Sigmoid colon (tissue), 7 donors: ENCODE results near the gene GALR3. TPM values are rescaled to one million over a fixed set of nuclear protein-coding genes. Genes with fewer than 3 reads are reported as not detected.
A peak's percentile ranks its signal among the peaks of the same experiment; 100 is the strongest.

ENCODE experiments used
- DNase-seq: peaks from one replicate; pipeline ENCODE4 v3.0.0-alpha.2; 2019
- H3K27ac ChIP-seq, 4 donors: fragments of 200-600 bp; sonication (generic); one replicate each; pipeline ENCODE4 v1.5.1; 2016 to 2019; ENCODE audit warnings: mild to moderate bottlenecking in 1 of 4
- H3K27me3 ChIP-seq, 3 donors: fragments of 200-600 bp; sonication (generic); one replicate each; pipeline ENCODE4 v1.5.1; 2019; ENCODE audit warnings: mild to moderate bottlenecking in 1 of 3
- H3K36me3 ChIP-seq, 4 donors: fragments of 200-600 bp; sonication (generic); one replicate each; pipeline ENCODE4 v1.5.1; 2016 to 2019
- H3K4me1 ChIP-seq, 4 donors: fragments of 200-600 bp; sonication (generic); one replicate each; pipeline ENCODE4 v1.5.1; 2017 to 2019
- H3K4me3 ChIP-seq, 4 donors: fragments of 200-600 bp; sonication (generic); one replicate each; pipeline ENCODE4 v1.5.1; 2017 to 2019; ENCODE audit warnings: mild to moderate bottlenecking in 2 of 4, moderate library complexity in 1 of 4
- H3K9me3 ChIP-seq, 4 donors: fragments of 200-600 bp in 3 of 4; sonication (generic) in 3 of 4; one replicate each; pipeline versions ENCODE4 v1.5.1 to v1.6.1; 2013 to 2019
- CTCF ChIP-seq, 4 experiments: fragments of 450-650 bp in 3 of 4; fragments of 200-600 bp in 1 of 4; IDR thresholded peaks; one replicate each; pipeline ENCODE4 v1.5.1; 2016 to 2019; ENCODE audit warnings: antibody characterized with exemption in 4 of 4, mild to moderate bottlenecking in 3 of 4, moderate library complexity in 2 of 4
- EP300 ChIP-seq, 4 donors: sonication (generic); formaldehyde crosslinking; IDR thresholded peaks; one replicate each; pipeline ENCODE4 v1.6.1; 2017; ENCODE audit warnings: antibody characterized with exemption in 4 of 4
- POLR2A ChIP-seq, 2 donors: fragments of 450-650 bp; IDR thresholded peaks; one replicate each; pipeline ENCODE4 v1.6.1; 2016; ENCODE audit warnings: antibody characterized with exemption in 2 of 2, mild to moderate bottlenecking in 2 of 2, moderate library complexity in 2 of 2
- POLR2AphosphoS5 ChIP-seq, 4 donors: sonication (generic); formaldehyde crosslinking; IDR thresholded peaks; one replicate each; pipeline ENCODE4 v1.6.1; 2017; ENCODE audit warnings: antibody characterized with exemption in 4 of 4
- WGBS, 2 donors: extraction: QIAGEN DNeasy Blood & Tissue Kit; methylation state at CpG; one replicate each; pipeline ENCODE4 v1.1.7; 2013; 5-methylcytosine and 5-hydroxymethylcytosine counted together
- intact Hi-C: fragments of 100-400 bp; cut with DNase I; formaldehyde crosslinking; loops from one replicate; pipeline ENCODE4 v1.15.1; 2023
- polyA plus RNA-seq, 3 donors: library from polyadenylated mRNA; stranded (reverse); fragments of 200-250 nt; gene quantifications; one replicate each; pipeline ENCODE4 v1.2.3, GENCODE V29; 2013
- small RNA-seq, 3 donors: library from RNA; depleted of rRNA; stranded (forward); fragments of <200 nt; gene quantifications; one replicate each; pipeline ENCODE3, GENCODE V24; 2016
- total RNA-seq, 4 donors: library from RNA; depleted of rRNA; stranded (reverse); fragments of >200 nt; gene quantifications; one replicate each; pipeline ENCODE4 v1.1.0, GENCODE V29; 2016
- donor health status: healthy with polysubstance abuse.
- donor health status: Bipolar disorder and iron deficiency.
- donor health status: healthy.

GALR3 gene
- total and polyA plus RNA-seq, 7 donors: not detected

- TF ChIP-seq EP300 (IDR thresholded peaks at IDR 0.05): no peak
- peak in 1 of 4 donors; percentile 22 for TF ChIP-seq POLR2AphosphoS5 (IDR thresholded peaks at IDR 0.05)
- peak overlapping the region in 3 of 4 donors; percentile 46 to 74 (median 65) for H3K27ac ChIP-seq
- 84 to 86% methylated on average over 7 of the region's 7 CpGs for WGBS, 2 donors
- no peak for DNase-seq
- H3K9me3 ChIP-seq: no peaks in the 10 kb centered on the region
- peaks cover 0 to 23% (median 10%) of the 10 kb centered on the region in 4 donors for H3K4me1 ChIP-seq
- intact Hi-C loops: loop anchor here (1.0 to 5.0 kb wide), 2 partner anchors 44 to 105 kb away; no protein-coding TSS in a partner anchor
- no peaks in the 10 kb centered on the region for H3K27me3 ChIP-seq
- peaks cover 31 to 98% (median 61%) of the 10 kb centered on the region in 4 donors for H3K36me3 ChIP-seq
- no peak overlapping the region for H3K4me3 ChIP-seq
Measured at GRCh38 chr22:37862570-37863325, 39.6 kb downstream of the GALR3 start.

- no peak for DNase-seq
- TF ChIP-seq CTCF (IDR thresholded peaks at IDR 0.05) (no peak), POLR2A (IDR thresholded peaks at IDR 0.05) (no peak), POLR2AphosphoS5 (IDR thresholded peaks at IDR 0.05) (no peak), EP300 (IDR thresholded peaks at IDR 0.05) (no peak)
- Histone ChIP-seq H3K27ac (no peak overlapping the region), H3K36me3 (peaks cover 39 to 90% (median 50%) of the 10 kb centered on the region in 4 donors), H3K4me3 (no peak overlapping the region), H3K4me1 (peaks cover 0 to 23% (median 10%) of the 10 kb centered on the region in 4 donors), H3K9me3 (no peaks in the 10 kb centered on the region), H3K27me3 (no peaks in the 10 kb centered on the region)
- intact Hi-C loops: no loop called here
- 87 to 92% methylated on average over 6 of the region's 6 CpGs for WGBS, 2 donors
Measured at GRCh38 chr22:37865510-37865909, 42.3 kb downstream of the GALR3 start.

- DNase-seq: no peak
- Histone ChIP-seq H3K9me3 (no peaks in the 10 kb centered on the region), H3K4me3 (no peak overlapping the region), H3K36me3 (peaks cover 37 to 90% (median 62%) of the 10 kb centered on the region in 4 donors), H3K4me1 (no peaks in the 10 kb centered on the region), H3K27ac (no peak overlapping the region), H3K27me3 (no peaks in the 10 kb centered on the region)
- intact Hi-C loops: no loop called here
- TF ChIP-seq POLR2A (IDR thresholded peaks at IDR 0.05) (no peak), POLR2AphosphoS5 (IDR thresholded peaks at IDR 0.05) (no peak), CTCF (IDR thresholded peaks at IDR 0.05) (no peak)
- WGBS, 2 donors: 77 to 80% methylated on average over 7 of the region's 7 CpGs
Measured at GRCh38 chr22:37870273-37870672, 47.1 kb downstream of the GALR3 start.

Small RNA genes within 50 kb of the gene (small RNA-seq; reads per million reads assigned to genes)
- 0.12 to 0.75 (median 0.58) reads per million in 3 donors for gene MIR659

Other genes starting within 250 kb of the GALR3 start
- gene LGALS2, start 243.3 kb upstream of the GALR3 start, total RNA-seq: not detected
- gene LGALS2, start 243.3 kb upstream of the GALR3 start, polyA plus RNA-seq: 100 to 1,000 TPM in 2 of 3 donors, 10 to 100 TPM in 1; 61.9 to 155 (median 147) TPM
- 10 to 100 TPM; 26.4 to 59.8 (median 42.3) TPM for gene GGA1, start 214.5 kb upstream of the GALR3 start, total RNA-seq
- gene GGA1, start 214.5 kb upstream of the GALR3 start, polyA plus RNA-seq: 10 to 100 TPM; 25.2 to 77.4 (median 34.4) TPM
- gene SH3BP1, start 183.7 kb upstream of the GALR3 start, total RNA-seq: 1 to 10 TPM; 1.4 to 6.9 (median 4.7) TPM
- 10 to 100 TPM; 35.4 to 71.2 (median 58.5) TPM for gene SH3BP1, start 183.7 kb upstream of the GALR3 start, polyA plus RNA-seq
- gene PDXP, start 164.7 kb upstream of the GALR3 start, total RNA-seq: 10 to 100 TPM in 2 of 4 donors, 1 to 10 TPM in 2; 7.5 to 12.8 (median 9.6) TPM
- 10 to 100 TPM; 30.2 to 51.1 (median 48.6) TPM for gene PDXP, start 164.7 kb upstream of the GALR3 start, polyA plus RNA-seq
- gene LGALS1, start 147.7 kb upstream of the GALR3 start, total RNA-seq: 1,000 to 10,000 TPM in 3 of 4 donors, 100 to 1,000 TPM in 1; 911 to 2,925 (median 2,030) TPM
- 100 to 1,000 TPM; 373 to 487 (median 439) TPM for gene LGALS1, start 147.7 kb upstream of the GALR3 start, polyA plus RNA-seq
- 10 to 100 TPM; 10.7 to 28.2 (median 12.5) TPM for gene NOL12, start 137.0 kb upstream of the GALR3 start, total RNA-seq
- gene NOL12, start 137.0 kb upstream of the GALR3 start, polyA plus RNA-seq: 10 to 100 TPM; 33.1 to 41.4 (median 41.3) TPM
- gene TRIOBP, start 126.3 kb upstream of the GALR3 start, total RNA-seq: 100 to 1,000 TPM in 3 of 4 donors, 10 to 100 TPM in 1; 82.8 to 140 (median 128) TPM
- gene TRIOBP, start 126.3 kb upstream of the GALR3 start, polyA plus RNA-seq: 10 to 100 TPM; 51.7 to 61.5 (median 58.7) TPM
- 10 to 100 TPM in 1 of 4 donors, 1 to 10 TPM in 3; 5.1 to 14.1 (median 7.7) TPM for gene GCAT, start 15.4 kb upstream of the GALR3 start, total RNA-seq
- gene GCAT, start 15.4 kb upstream of the GALR3 start, polyA plus RNA-seq: 10 to 100 TPM in 2 of 3 donors, 1 to 10 TPM in 1; 6.0 to 12.3 (median 10.2) TPM
- 10 to 100 TPM; 39.3 to 50.7 (median 45.0) TPM for gene ANKRD54, start 21.0 kb downstream of the GALR3 start, total RNA-seq
- gene ANKRD54, start 21.0 kb downstream of the GALR3 start, polyA plus RNA-seq: 10 to 100 TPM; 12.6 to 25.2 (median 23.0) TPM
- 100 to 1,000 TPM; 366 to 628 (median 532) TPM for gene EIF3L, start 26.0 kb downstream of the GALR3 start, total RNA-seq
- 100 to 1,000 TPM; 198 to 331 (median 307) TPM for gene EIF3L, start 26.0 kb downstream of the GALR3 start, polyA plus RNA-seq
- gene MICALL1, start 82.9 kb downstream of the GALR3 start, total RNA-seq: 100 to 1,000 TPM in 1 of 4 donors, 10 to 100 TPM in 3; 23.9 to 109 (median 51.6) TPM
- 10 to 100 TPM in 1 of 3 donors, 1 to 10 TPM in 2; 8.4 to 22.5 (median 9.7) TPM for gene MICALL1, start 82.9 kb downstream of the GALR3 start, polyA plus RNA-seq
- gene C22orf23, start 130.2 kb downstream of the GALR3 start, total RNA-seq: under 1 TPM in 1 of 4 donors, not detected in 3; 0.36 TPM
- under 1 TPM in 1 of 3 donors, not detected in 2; 0.15 TPM for gene C22orf23, start 130.2 kb downstream of the GALR3 start, polyA plus RNA-seq
- gene POLR2F, start 130.3 kb downstream of the GALR3 start, total RNA-seq: 100 to 1,000 TPM in 1 of 4 donors, 10 to 100 TPM in 3; 47.9 to 149 (median 71.1) TPM
- 100 to 1,000 TPM in 2 of 3 donors, 10 to 100 TPM in 1; 96.9 to 136 (median 126) TPM for gene POLR2F, start 130.3 kb downstream of the GALR3 start, polyA plus RNA-seq
- 10 to 100 TPM in 1 of 4 donors, 1 to 10 TPM in 3; 3.8 to 17.5 (median 8.4) TPM for gene SOX10, start 161.2 kb downstream of the GALR3 start, total RNA-seq
- 1 to 10 TPM in 2 of 3 donors, under 1 TPM in 1; 0.23 to 2.8 (median 1.8) TPM for gene SOX10, start 161.2 kb downstream of the GALR3 start, polyA plus RNA-seq
- 10 to 100 TPM; 14.3 to 21.7 (median 17.2) TPM for gene PICK1, start 234.0 kb downstream of the GALR3 start, total RNA-seq
- gene PICK1, start 234.0 kb downstream of the GALR3 start, polyA plus RNA-seq: 10 to 100 TPM; 21.0 to 38.9 (median 25.4) TPM